Gastroesophageal sphincter (tissue), 2 donors: ENCODE results near the gene NEK1.

Source experiments
- POLR2A ChIP-seq, 2 donors: fragments of 450-650 bp; IDR thresholded peaks; one replicate each; pipeline ENCODE4 v1.6.1; 2017; ENCODE audit warnings: antibody characterized with exemption in 2 of 2, mild to moderate bottlenecking in 2 of 2, moderate library complexity in 1 of 2
- POLR2AphosphoS5 ChIP-seq: sonication (generic); formaldehyde crosslinking; IDR thresholded peaks from one replicate; pipeline ENCODE4 v1.6.1; 2017; ENCODE audit warnings: antibody characterized with exemption

DNA sequence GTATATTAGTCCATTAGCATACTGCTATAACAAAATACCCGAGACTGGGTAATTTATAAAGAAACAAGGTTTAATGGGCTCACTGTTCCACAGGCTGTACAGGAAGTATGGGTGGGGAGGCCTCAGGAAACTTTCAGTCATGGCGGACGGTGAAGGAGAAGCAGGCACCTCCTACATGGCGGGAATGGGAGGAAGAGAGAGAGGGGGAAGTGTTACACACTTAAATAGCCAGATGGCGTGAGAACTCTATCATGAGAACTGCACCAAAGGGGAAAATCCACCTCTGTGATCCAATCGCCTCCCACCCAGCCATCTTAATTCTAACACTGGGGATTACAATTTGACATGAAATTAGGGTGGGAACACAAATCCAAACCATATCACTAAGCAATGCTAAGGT, 242.7 kb downstream of the NEK1 start:
- TF ChIP-seq POLR2A (IDR thresholded peaks at IDR 0.05) = no peak
- no peak for TF ChIP-seq POLR2AphosphoS5
